SK-N-SH treated with all-trans-retinoic acid at 6 μM for 48 hours (cell line): ENCODE measurements around the gene FCN3.

Source experiments
- ISL1 ChIP-seq: fragments of 250-450 bp; sonication (Bioruptor Pico); IDR thresholded peaks from 2 replicates; pipeline ENCODE4 v2.1.2; 2022; ENCODE audit warnings: mild to moderate bottlenecking, moderate library complexity
- RARB ChIP-seq: fragments of 250-450 bp; sonication (Bioruptor Pico); IDR thresholded peaks from 2 replicates; pipeline ENCODE4 v1.8.0; 2021; ENCODE audit warnings: mild to moderate bottlenecking, moderate library complexity
- TOX ChIP-seq: fragments of 250-450 bp; sonication (Bioruptor Pico); IDR thresholded peaks from 2 replicates; pipeline ENCODE4 v1.8.0; 2021; ENCODE audit warnings: mild to moderate bottlenecking, moderate library complexity, borderline replicate concordance
- ZFP30 ChIP-seq: fragments of 450-650 bp; formaldehyde crosslinking; IDR thresholded peaks from 2 replicates; pipeline ENCODE4 v1.5.0; 2022; ENCODE audit warnings: mild to moderate bottlenecking, moderate library complexity
- ZNF70 ChIP-seq: fragments of 450-650 bp; formaldehyde crosslinking; IDR thresholded peaks from 2 replicates; pipeline ENCODE4 v1.5.0; 2020; ENCODE audit warnings: mild to moderate bottlenecking, moderate library complexity
- TF ChIP-seq, protein P1 (sequence below): fragments of 250-450 bp; sonication (Bioruptor Pico); IDR thresholded peaks from 2 replicates; pipeline ENCODE4 v1.5.1; 2020; ENCODE audit warnings: low read depth, mild to moderate bottlenecking, moderate library complexity
- TF ChIP-seq, protein P2 (sequence below): fragments of 250-450 bp; sonication (Bioruptor Pico); IDR thresholded peaks from 2 replicates; pipeline ENCODE4 v1.8.0; 2020; ENCODE audit warnings: mild to moderate bottlenecking, moderate library complexity, borderline replicate concordance
- TF ChIP-seq, protein P3 (sequence below): fragments of 250-450 bp; sonication (Bioruptor Pico); IDR thresholded peaks from 2 replicates; pipeline ENCODE4 v1.5.0; 2020; ENCODE audit warnings: mild to moderate bottlenecking, moderate library complexity

DNA sequence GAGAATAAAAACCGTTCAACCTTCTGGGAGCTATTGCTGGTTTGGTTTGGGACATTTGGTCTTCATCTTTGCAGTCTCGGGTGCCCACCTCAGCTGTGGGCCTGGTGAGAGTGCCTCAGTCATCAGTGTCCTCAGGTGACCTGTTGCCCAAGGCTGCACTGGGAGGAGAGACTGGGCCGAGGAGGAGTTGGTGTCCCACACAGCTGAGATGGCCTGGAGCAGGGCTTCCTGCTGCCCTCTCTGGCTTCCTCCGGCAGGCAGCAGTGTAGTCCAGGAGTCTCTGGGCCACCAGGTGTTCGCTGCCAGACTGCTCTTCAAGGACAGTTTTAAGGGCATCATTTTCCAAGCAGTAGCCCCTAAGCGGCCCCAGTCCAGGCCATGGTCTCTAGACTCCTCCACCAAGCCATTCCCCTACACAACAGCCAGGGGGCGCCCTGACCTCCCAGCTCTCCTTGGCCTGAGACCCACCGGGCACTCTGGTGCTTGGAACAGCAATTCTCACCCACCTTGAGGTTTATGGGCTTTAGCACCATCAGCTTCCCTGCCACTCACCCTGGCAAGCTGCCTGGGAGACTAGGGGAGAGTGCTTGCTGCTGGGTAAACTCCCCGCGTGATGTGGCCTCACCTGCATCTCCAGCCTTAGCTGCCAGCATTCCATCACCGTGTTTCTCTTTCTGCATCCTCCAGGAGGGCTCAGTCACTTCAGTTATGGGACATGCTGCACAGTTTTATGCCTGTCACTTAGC is 41.9 kb downstream of the FCN3 start:
- TF ChIP-seq, protein P1, sequence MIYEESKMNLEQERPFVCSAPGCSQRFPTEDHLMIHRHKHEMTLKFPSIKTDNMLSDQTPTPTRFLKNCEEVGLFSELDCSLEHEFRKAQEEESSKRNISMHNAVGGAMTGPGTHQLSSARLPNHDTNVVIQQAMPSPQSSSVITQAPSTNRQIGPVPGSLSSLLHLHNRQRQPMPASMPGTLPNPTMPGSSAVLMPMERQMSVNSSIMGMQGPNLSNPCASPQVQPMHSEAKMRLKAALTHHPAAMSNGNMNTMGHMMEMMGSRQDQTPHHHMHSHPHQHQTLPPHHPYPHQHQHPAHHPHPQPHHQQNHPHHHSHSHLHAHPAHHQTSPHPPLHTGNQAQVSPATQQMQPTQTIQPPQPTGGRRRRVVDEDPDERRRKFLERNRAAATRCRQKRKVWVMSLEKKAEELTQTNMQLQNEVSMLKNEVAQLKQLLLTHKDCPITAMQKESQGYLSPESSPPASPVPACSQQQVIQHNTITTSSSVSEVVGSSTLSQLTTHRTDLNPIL (CRISPR knock-in tag), result no peak
- TF ChIP-seq ZFP30 (CRISPR knock-in tag) (no peak), RARB (no peak), ISL1 (no peak), ZNF70 (CRISPR knock-in tag) (no peak), TOX (CRISPR knock-in tag) (no peak)
- TF ChIP-seq, protein P2, sequence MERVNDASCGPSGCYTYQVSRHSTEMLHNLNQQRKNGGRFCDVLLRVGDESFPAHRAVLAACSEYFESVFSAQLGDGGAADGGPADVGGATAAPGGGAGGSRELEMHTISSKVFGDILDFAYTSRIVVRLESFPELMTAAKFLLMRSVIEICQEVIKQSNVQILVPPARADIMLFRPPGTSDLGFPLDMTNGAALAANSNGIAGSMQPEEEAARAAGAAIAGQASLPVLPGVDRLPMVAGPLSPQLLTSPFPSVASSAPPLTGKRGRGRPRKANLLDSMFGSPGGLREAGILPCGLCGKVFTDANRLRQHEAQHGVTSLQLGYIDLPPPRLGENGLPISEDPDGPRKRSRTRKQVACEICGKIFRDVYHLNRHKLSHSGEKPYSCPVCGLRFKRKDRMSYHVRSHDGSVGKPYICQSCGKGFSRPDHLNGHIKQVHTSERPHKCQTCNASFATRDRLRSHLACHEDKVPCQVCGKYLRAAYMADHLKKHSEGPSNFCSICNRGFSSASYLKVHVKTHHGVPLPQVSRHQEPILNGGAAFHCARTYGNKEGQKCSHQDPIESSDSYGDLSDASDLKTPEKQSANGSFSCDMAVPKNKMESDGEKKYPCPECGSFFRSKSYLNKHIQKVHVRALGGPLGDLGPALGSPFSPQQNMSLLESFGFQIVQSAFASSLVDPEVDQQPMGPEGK (CRISPR knock-in tag), result no peak
- TF ChIP-seq, protein P3, sequence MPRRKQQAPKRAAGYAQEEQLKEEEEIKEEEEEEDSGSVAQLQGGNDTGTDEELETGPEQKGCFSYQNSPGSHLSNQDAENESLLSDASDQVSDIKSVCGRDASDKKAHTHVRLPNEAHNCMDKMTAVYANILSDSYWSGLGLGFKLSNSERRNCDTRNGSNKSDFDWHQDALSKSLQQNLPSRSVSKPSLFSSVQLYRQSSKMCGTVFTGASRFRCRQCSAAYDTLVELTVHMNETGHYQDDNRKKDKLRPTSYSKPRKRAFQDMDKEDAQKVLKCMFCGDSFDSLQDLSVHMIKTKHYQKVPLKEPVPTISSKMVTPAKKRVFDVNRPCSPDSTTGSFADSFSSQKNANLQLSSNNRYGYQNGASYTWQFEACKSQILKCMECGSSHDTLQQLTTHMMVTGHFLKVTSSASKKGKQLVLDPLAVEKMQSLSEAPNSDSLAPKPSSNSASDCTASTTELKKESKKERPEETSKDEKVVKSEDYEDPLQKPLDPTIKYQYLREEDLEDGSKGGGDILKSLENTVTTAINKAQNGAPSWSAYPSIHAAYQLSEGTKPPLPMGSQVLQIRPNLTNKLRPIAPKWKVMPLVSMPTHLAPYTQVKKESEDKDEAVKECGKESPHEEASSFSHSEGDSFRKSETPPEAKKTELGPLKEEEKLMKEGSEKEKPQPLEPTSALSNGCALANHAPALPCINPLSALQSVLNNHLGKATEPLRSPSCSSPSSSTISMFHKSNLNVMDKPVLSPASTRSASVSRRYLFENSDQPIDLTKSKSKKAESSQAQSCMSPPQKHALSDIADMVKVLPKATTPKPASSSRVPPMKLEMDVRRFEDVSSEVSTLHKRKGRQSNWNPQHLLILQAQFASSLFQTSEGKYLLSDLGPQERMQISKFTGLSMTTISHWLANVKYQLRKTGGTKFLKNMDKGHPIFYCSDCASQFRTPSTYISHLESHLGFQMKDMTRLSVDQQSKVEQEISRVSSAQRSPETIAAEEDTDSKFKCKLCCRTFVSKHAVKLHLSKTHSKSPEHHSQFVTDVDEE (CRISPR knock-in tag), result no peak
